Osteoblast (primary cell): ENCODE results near the gene CSTB. TPM values are rescaled to one million over a fixed set of nuclear protein-coding genes. Genes with fewer than 3 reads are reported as not detected.

Source experiments
- DNase-seq: peaks from one replicate; pipeline ENCODE4 v3.0.0; 2011; ENCODE audit warnings: low spot score, mixed read lengths; ENCODE audit not compliant: insufficient read length; ENCODE audit errors: missing footprints
- H2AFZ ChIP-seq: 2 replicates; pipeline ENCODE4 v1.6.0; 2011; ENCODE audit warnings: mild to moderate bottlenecking, low read length
- H3K27ac ChIP-seq: 2 replicates; pipeline ENCODE4 v1.5.1; 2011; ENCODE audit warnings: mild to moderate bottlenecking, low read depth, low read length, moderate library complexity
- H3K27me3 ChIP-seq: 2 replicates; pipeline ENCODE4 v1.6.0; 2012; ENCODE audit warnings: mild to moderate bottlenecking, control low read depth, inconsistent platforms, low read length, moderate library complexity; ENCODE audit not compliant: insufficient read depth
- H3K36me3 ChIP-seq: 2 replicates; pipeline ENCODE4 v1.5.1; 2011; ENCODE audit warnings: mild to moderate bottlenecking, low read length, control low read depth, moderate library complexity; ENCODE audit not compliant: insufficient read depth
- H3K4me1 ChIP-seq: 2 replicates; pipeline ENCODE4 v1.5.1; 2011; ENCODE audit warnings: mild to moderate bottlenecking, low read length, control low read depth, moderate library complexity; ENCODE audit not compliant: insufficient read depth
- H3K4me2 ChIP-seq: 2 replicates; pipeline ENCODE4 v1.6.0; 2011; ENCODE audit warnings: mild to moderate bottlenecking, low read length; ENCODE audit not compliant: insufficient read depth
- H3K4me3 ChIP-seq: fragments of 200-600 bp; sonication (generic); 3 replicates; pipeline ENCODE4 v1.5.1; 2012; ENCODE audit warnings: mild to moderate bottlenecking, low read length, inconsistent platforms; ENCODE audit not compliant: insufficient read depth
- H3K79me2 ChIP-seq: 2 replicates; pipeline ENCODE4 v1.6.0; 2012; ENCODE audit warnings: mild to moderate bottlenecking, low read length, control low read depth, inconsistent platforms; ENCODE audit not compliant: insufficient read depth
- H3K9me3 ChIP-seq: 2 replicates; pipeline ENCODE4 v1.5.1; 2011; ENCODE audit warnings: low read depth, low read length, control low read depth
- H4K20me1 ChIP-seq: 2 replicates; pipeline ENCODE4 v1.6.0; 2012; ENCODE audit warnings: mild to moderate bottlenecking, low read length, control low read depth; ENCODE audit not compliant: insufficient read depth
- total RNA-seq: library from RNA; depleted of rRNA; stranded (reverse); fragments of >200 nt; gene quantifications from 2 replicates; pipeline ENCODE4 v1.2.3, GENCODE V29; 2012
- TF ChIP-seq, protein P1 (sequence below): IDR thresholded peaks from 2 replicates; pipeline ENCODE4 v1.5.1; 2011; ENCODE audit warnings: mild to moderate bottlenecking, low read depth, low read length, moderate library complexity; ENCODE audit errors: extremely low read depth

CSTB gene
- total RNA-seq, 1 donor, result 14.8 TPM

DNA sequence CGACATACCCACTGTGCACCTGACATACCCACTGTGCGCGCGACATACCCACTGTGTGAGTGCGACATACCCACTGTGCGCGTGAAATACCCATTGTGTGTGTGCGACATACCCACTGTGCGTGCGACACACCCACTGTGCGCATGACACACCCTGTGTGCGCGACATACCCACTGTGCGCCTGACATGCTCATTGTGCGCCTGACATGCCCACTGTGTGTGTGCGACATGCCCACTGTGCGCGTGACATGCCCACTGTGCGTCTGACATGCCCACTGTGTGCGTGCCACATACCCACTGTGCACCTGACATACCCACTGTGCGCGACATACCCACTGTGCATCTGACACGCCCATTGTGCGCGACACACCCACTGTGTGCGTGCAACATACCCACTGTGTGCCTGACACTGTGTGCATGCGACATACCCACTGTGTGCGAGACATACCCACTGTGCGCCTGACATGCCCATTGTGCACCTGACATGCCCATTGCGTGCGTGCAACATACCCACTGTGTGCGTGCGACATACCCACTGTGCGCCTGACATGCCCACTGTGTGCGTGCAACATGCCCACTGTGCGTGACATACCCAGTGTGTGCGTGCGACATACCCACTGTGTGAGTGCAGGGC lies 10.8 kb upstream of the CSTB start:
- Histone ChIP-seq H3K9me3 (no peaks in the 10 kb centered on the region), H3K4me2 (no peak overlapping the region), H3K27me3 (no peaks in the 10 kb centered on the region), H2AFZ (no peak overlapping the region), H3K4me3 (no peak overlapping the region), H3K36me3 (peaks cover 3% of the 10 kb centered on the region), H3K27ac (no peak overlapping the region), H3K4me1 (peaks cover 12% of the 10 kb centered on the region), H3K79me2 (peaks cover 25% of the 10 kb centered on the region), H4K20me1 (peaks cover 12% of the 10 kb centered on the region)
- DNase-seq, result no peak
- TF ChIP-seq, protein P1, sequence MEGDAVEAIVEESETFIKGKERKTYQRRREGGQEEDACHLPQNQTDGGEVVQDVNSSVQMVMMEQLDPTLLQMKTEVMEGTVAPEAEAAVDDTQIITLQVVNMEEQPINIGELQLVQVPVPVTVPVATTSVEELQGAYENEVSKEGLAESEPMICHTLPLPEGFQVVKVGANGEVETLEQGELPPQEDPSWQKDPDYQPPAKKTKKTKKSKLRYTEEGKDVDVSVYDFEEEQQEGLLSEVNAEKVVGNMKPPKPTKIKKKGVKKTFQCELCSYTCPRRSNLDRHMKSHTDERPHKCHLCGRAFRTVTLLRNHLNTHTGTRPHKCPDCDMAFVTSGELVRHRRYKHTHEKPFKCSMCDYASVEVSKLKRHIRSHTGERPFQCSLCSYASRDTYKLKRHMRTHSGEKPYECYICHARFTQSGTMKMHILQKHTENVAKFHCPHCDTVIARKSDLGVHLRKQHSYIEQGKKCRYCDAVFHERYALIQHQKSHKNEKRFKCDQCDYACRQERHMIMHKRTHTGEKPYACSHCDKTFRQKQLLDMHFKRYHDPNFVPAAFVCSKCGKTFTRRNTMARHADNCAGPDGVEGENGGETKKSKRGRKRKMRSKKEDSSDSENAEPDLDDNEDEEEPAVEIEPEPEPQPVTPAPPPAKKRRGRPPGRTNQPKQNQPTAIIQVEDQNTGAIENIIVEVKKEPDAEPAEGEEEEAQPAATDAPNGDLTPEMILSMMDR, result no peak

DNA sequence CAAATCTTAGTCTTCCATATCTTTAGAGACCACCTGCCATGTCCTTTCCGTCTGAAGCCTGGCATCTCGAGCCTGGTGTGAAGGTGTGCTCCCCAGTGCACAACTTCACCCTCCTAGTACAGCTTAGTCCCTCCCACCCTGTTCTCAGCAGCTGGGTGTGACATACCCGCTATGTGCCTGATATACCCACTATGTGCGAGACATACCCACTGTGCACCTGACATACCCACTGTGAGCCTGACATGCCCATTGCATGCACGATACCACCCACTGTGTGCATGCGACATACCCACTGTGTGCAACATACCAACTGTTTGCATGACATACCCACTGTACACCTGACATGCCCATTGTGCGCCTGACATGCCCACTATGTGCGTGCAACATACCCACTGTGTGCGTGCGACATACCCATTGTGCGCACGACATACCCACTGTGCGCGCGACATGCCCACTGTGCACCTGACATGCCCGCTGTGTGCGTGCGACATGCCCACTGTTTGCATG lies 10.2 kb upstream of the CSTB start:
- TF ChIP-seq, protein P1, result no peak
- H3K4me3 ChIP-seq, result no peak overlapping the region
- no peaks in the 10 kb centered on the region for H3K36me3 ChIP-seq
- H3K27me3 ChIP-seq, result no peaks in the 10 kb centered on the region
- H3K4me2 ChIP-seq, result no peak overlapping the region
- no peak for DNase-seq
- H4K20me1 ChIP-seq, result peaks cover 9% of the 10 kb centered on the region
- no peak overlapping the region for H3K27ac ChIP-seq
- no peak overlapping the region for H2AFZ ChIP-seq
- H3K4me1 ChIP-seq, result peaks cover 12% of the 10 kb centered on the region
- H3K9me3 ChIP-seq, result no peaks in the 10 kb centered on the region
- H3K79me2 ChIP-seq, result peaks cover 20% of the 10 kb centered on the region

DNA sequence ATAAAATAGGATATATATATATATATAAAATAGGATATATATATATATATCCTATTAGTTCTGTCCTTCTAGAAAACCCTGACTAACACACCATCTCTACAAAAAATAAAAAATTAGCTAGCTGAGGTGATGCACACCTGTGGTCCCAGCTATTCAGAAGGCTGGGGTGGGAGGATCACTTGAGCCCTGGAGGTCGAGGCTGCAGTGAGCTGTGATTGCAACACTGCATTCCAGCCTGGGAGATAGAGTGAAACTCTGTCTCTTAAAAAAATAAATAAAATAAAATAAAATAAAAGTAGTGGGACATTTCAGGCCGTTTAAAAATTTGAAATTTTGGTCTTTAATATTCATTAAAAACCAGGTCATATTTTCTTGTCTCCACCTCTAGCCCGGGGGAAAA lies 9.0 kb upstream of the CSTB start:
- Histone ChIP-seq H3K79me2 (peaks cover 8% of the 10 kb centered on the region), H4K20me1 (no peaks in the 10 kb centered on the region), H3K4me2 (no peak overlapping the region), H3K27ac (no peak overlapping the region), H3K9me3 (no peaks in the 10 kb centered on the region), H3K36me3 (no peaks in the 10 kb centered on the region), H3K4me3 (no peak overlapping the region), H2AFZ (no peak overlapping the region), H3K4me1 (peaks cover 3% of the 10 kb centered on the region), H3K27me3 (no peaks in the 10 kb centered on the region)
- DNase-seq, result no peak
- TF ChIP-seq, protein P1, result no peak

DNA sequence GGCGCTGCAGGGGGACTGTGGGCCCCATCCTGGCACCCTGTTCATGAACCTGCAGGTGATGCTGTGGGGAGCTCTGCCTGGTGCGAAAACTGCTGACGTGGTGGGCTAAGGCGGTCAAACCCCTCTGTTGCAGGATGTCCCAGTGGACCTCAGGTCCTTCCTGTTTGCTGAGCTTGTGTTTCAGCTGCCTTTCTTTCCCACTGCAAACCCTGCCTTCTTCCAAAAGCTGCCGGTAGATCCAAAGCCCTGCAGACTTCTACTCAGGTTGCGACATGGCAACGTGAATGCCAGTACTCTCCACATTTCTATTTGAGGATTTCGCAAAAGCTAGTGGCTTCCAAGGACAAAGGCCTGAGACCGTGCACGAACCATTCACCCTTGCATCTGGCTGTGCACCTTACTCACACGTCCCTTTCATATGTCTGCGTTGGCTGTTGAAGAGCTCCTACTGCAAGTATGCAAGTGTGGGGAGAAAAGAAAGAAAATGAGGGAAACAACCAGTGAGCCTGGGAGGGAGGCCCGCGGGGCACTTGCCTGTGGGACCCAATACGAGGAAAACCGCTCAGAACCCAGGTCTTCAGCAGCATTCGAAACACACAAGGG lies 7.1 kb upstream of the CSTB start:
- Histone ChIP-seq H3K79me2 (no peaks in the 10 kb centered on the region), H3K36me3 (no peaks in the 10 kb centered on the region), H3K9me3 (no peaks in the 10 kb centered on the region), H3K4me3 (no peak overlapping the region), H3K4me2 (no peak overlapping the region), H3K27ac (no peak overlapping the region), H4K20me1 (no peaks in the 10 kb centered on the region), H3K27me3 (no peaks in the 10 kb centered on the region), H2AFZ (no peak overlapping the region), H3K4me1 (no peaks in the 10 kb centered on the region)
- TF ChIP-seq, protein P1, result no peak
- no peak for DNase-seq
